Brain pericyte (primary cell): ENCODE measurements around the gene TOX2.

Source experiments
- DNase-seq: peaks from one replicate; pipeline ENCODE4 v3.0.0-alpha.2; 2012; ENCODE audit warnings: low read depth, low spot score

TOX2 gene

GRCh38 chr20:43914311-43915210, at the start of gene TOX2:
TSS of gene TOX2 (plus strand) at chr20:43914852. CDS start at chr20:43914892, 40 bp downstream.
- no peak for DNase-seq

GRCh38 chr20:43868091-43868490, 46.6 kb upstream of the TOX2 start:
- no peak for DNase-seq

DNA sequence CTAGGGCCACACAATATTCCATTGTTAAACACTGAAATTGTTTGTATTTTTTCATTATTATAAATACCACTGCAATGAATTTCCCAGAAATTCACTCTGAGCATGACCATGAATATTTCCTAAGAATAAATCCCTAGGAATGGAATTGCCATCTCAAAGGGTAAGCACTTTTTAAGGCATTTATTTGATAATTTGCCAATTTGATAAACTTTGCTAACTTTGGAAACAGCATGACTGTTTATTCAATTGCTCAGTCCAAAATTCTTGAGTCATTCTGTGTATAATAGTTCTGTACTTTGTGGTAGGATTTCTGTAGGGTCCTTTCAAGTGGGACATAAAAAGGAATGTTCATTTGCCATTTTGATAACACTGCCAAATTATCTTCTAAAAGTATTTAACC, 44.2 kb upstream of the TOX2 start:
- DNase-seq = no peak

GRCh38 chr20:43878776-43879175, 35.9 kb upstream of the TOX2 start:
- DNase-seq = no peak

GRCh38 chr20:43893930-43894329, 20.7 kb upstream of the TOX2 start:
- no peak for DNase-seq

DNA sequence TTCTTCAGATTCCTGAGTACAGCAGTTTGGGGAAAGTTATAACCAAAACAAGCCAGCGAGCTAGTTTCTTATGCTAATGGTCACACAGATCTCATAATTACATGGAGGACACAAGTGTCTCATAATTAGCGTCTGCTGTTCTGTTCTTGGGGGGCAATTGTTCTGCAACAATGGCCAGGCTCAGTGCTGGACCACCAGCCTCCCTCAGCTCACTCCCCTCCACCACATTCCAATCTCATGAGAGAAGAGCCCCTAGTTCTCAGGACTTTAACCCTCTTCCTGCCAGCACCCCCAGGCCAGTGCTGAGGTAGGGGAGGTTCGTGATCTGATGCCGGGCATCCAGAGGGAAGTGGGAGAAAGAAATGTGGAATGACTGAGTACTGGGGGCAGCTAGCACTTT, 20.2 kb upstream of the TOX2 start:
- no peak for DNase-seq

GRCh38 chr20:43895235-43895634, 19.4 kb upstream of the TOX2 start:
- no peak for DNase-seq

- no peak for DNase-seq
Measured at GRCh38 chr20:43899274-43900120, 15.2 kb upstream of the TOX2 start.

- DNase-seq = no peak
Measured at GRCh38 chr20:43900121-43900466, 14.6 kb upstream of the TOX2 start.

DNA sequence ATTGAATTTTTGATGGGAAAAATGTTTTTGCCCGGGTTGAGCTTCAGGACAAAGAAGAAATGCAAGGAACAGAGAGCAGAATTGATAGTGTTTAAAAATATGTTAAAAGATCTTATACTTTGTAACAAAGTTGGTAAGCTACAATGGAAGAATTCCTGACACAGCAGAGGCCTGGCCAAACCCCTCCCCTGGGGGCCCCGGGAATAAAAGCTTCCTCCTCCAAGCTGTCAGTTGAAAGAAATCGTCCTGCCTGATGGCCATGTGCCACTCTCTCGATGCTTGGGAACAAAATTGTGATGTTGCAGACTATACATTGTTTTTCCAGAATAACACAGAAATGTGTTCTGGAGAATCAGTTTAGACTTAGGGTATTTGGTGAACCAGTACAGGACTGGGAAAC, 14.2 kb upstream of the TOX2 start:
- DNase-seq = no peak

DNA sequence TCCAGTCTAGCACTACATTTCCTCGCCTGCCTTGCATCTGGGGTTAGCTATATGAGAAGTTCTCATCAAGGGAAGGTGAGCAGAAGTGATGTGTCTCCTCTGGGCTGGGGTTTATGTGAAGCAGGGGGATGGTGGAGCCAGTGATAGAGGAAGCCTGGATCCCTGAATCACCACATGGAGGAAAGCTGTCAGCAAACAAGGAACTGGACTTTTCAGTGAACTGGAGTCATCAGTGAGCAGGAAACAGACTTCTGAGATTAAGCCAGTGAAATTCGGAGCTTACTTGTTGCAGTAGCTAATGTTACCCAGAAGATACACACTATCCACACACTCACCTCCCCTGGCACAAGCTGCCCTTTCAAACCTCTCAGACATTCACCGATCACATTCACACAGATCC, 13.4 kb upstream of the TOX2 start:
- no peak for DNase-seq

DNA sequence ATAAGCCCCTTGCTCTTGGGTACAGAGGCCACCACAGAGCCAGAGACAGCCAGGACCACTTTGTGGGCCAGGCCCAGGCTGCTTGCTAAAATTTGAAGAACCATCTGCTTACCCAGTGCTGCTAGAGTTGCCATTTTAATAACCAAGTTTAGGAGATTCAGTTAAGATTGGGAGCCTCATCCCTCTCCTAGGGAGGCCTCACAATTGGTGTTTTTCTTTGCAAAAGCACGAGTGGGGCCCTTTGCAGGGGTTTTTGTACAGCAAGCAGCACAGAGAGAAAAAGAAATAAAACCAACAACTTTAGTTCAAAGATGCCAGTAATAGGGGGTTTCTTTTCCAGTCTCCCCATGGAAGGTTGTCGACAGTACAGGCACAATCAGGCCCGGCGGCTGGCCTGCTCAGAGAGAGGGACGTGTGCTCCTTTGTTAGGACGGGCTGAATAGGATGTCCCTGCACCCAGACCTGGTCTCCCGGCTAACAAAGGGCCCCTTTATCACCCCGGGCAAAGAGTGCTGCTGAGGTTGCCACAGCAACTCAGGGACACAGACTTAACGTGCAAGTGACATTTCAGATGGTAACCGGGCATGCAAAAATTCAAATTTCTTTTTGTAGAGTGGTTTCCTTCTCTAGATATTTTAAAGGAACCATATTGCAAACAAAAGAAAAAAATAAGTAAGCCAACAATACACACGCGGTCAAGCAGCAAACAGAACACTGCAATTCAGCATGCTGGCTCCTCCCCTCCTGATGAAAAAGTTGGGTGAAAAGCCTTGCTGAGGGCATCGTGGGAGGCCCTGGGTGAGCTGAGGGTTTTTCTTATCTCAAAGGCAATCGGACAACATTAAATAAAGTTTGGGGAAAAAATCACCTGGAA, 10.5 kb upstream of the TOX2 start:
- no peak for DNase-seq

DNA sequence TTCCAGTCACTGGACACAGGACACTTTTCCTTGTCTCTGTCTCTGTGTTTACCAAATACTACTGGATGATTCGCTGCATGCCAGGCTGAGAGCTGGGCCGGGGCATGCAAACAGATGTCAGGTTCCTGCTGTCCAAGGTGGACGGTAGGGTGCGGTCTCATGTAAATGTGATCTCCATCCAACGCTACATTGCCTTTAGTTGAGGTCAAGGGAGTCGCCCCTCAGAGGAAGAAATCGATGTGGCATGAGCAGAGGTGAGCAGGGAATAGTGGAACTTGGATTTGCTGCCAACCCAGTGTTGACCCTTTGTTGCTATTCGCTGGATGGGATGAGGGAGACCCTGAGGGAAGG, 9.8 kb upstream of the TOX2 start:
- no peak for DNase-seq

- no peak for DNase-seq
Measured at GRCh38 chr20:43906505-43907034, 8.1 kb upstream of the TOX2 start.

DNA sequence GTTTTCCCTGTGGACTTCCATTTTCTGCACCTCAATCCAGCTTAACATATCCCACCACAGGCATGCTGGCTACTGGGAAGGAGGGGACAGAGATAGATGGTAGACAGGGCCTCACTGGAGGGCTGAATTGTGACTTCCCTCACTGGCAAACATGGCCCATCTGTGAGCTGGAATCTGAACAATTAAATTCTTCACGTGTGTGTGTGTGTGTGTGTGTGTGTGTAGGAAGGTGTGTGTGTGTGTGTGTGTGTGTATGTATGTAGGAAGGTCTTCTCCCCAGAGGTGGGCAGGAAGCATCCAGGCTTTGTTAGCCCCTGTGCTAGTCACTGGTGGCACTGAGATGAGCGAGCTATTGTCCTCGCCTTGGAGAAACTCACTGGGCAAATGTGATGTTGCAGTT, 5.4 kb upstream of the TOX2 start:
- DNase-seq = no peak

- DNase-seq = no peak
Measured at GRCh38 chr20:43909720-43910119, 4.9 kb upstream of the TOX2 start.

DNA sequence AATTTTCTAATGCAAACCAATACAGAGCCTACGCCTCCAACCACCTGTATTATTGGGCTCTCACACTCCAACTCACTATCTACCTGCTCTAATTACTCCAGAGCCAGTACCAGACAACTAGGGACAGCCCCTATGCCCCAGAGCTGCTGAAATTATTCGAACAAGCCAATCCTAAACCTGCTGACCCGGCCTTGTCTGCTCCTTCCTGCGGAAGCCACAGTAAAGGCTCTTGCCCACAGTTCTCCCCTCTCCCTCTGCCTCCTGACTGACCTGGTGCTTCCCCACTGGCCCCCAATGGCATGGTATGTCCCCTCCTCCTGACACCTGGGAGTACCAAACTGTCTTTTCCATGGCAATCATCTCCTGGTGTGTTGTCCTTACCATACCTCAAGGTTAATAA, 4.1 kb upstream of the TOX2 start:
- DNase-seq = no peak

GRCh38 chr20:43911066-43911465, 3.6 kb upstream of the TOX2 start:
- DNase-seq = no peak

- DNase-seq = no peak
Measured at GRCh38 chr20:43913291-43914025, 1.2 kb upstream of the TOX2 start.

- DNase-seq = no peak
Measured at GRCh38 chr20:43915211-43916072, 790 bp downstream of the TOX2 start.
